HCT116 (cell line): ENCODE data around the gene CFHR5.

ENCODE experiments used
- CTCF ChIP-seq, 3 experiments: fragments of 200-600 bp in 1 of 3; sonication (generic) in 1 of 3; IDR thresholded peaks in 2 of 3; conservative IDR thresholded peaks in 1 of 3; 2 replicates each; pipeline ENCODE4 v1.5.1; 2012 to 2017; ENCODE audit warnings: low read depth in 2 of 3, low read length in 2 of 3, antibody characterized with exemption in 1 of 3, borderline replicate concordance in 1 of 3, control low read depth in 1 of 3, mild to moderate bottlenecking in 1 of 3, mixed read lengths in 1 of 3, mixed run types in 1 of 3, moderate library complexity in 1 of 3; ENCODE audit not compliant: insufficient read depth in 1 of 3
- ELF1 ChIP-seq: IDR thresholded peaks from 2 replicates; pipeline ENCODE4 v1.6.1; 2012; ENCODE audit warnings: low read depth, borderline replicate concordance
- EZH2phosphoT487 ChIP-seq: fragments of 200-600 bp; IDR thresholded peaks from 2 replicates; pipeline ENCODE4 v1.6.1; 2018; ENCODE audit warnings: antibody characterized with exemption, borderline replicate concordance
- POLR2A ChIP-seq: IDR thresholded peaks from 2 replicates; pipeline ENCODE4 v1.7.0; 2011; ENCODE audit warnings: borderline replicate concordance; ENCODE audit not compliant: insufficient read depth, insufficient read length; ENCODE audit errors: extremely low read depth
- POLR2AphosphoS5 ChIP-seq: IDR thresholded peaks from 2 replicates; pipeline ENCODE4 v1.6.1; 2011; ENCODE audit warnings: mild to moderate bottlenecking, low read depth, low read length, moderate library complexity
- RAD21 ChIP-seq: IDR thresholded peaks from 2 replicates; pipeline ENCODE4 v1.6.1; 2012; ENCODE audit warnings: low read depth, mild to moderate bottlenecking
- TF ChIP-seq, protein P1 (sequence below): IDR thresholded peaks from 2 replicates; pipeline ENCODE4 v1.6.1; 2012; ENCODE audit warnings: low read depth

DNA sequence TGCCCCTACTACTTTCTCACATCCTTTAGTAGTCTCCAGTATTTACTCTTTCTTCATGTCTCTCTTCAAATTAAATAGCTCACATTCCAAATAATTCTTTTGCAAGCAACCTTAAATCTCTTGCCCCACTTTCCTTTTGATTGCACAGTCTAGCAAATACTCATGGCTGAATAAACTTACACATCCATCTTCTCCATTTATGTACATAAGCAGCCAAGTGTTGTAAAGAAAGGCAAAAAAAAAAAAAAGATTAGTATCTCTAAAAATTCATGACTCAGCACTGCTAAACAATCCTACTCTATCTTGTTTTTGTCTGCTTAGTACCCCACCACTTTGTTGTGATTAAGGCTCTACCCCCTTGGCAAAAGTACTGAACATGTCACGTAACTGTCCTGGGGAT lies 47.1 kb downstream of the CFHR5 start:
- TF ChIP-seq, protein P1, sequence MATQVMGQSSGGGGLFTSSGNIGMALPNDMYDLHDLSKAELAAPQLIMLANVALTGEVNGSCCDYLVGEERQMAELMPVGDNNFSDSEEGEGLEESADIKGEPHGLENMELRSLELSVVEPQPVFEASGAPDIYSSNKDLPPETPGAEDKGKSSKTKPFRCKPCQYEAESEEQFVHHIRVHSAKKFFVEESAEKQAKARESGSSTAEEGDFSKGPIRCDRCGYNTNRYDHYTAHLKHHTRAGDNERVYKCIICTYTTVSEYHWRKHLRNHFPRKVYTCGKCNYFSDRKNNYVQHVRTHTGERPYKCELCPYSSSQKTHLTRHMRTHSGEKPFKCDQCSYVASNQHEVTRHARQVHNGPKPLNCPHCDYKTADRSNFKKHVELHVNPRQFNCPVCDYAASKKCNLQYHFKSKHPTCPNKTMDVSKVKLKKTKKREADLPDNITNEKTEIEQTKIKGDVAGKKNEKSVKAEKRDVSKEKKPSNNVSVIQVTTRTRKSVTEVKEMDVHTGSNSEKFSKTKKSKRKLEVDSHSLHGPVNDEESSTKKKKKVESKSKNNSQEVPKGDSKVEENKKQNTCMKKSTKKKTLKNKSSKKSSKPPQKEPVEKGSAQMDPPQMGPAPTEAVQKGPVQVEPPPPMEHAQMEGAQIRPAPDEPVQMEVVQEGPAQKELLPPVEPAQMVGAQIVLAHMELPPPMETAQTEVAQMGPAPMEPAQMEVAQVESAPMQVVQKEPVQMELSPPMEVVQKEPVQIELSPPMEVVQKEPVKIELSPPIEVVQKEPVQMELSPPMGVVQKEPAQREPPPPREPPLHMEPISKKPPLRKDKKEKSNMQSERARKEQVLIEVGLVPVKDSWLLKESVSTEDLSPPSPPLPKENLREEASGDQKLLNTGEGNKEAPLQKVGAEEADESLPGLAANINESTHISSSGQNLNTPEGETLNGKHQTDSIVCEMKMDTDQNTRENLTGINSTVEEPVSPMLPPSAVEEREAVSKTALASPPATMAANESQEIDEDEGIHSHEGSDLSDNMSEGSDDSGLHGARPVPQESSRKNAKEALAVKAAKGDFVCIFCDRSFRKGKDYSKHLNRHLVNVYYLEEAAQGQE: no peak
- TF ChIP-seq POLR2AphosphoS5: no peak
- no peak for TF ChIP-seq EZH2phosphoT487
- TF ChIP-seq ELF1: no peak
- TF ChIP-seq POLR2A: no peak
- no peak for TF ChIP-seq CTCF (IDR thresholded peaks at IDR 0.05 in 2 of 3, conservative IDR thresholded peaks at IDR 0.05 in 1 of 3; ENCODE audit: borderline replicate concordance in 1 of 3, insufficient read depth in 1 of 3, low read depth in 2 of 3, low read length in 2 of 3)
- no peak for TF ChIP-seq RAD21
